IMR-90 (cell line): ENCODE data around the gene NPR3. TPM values are rescaled to one million over a fixed set of nuclear protein-coding genes. Genes with fewer than 3 reads are reported as not detected.

Experiments
- ATAC-seq: fragments of 200-7000 bp; cut with Tn5 transposase; 2 replicates; pipeline ENCODE4 v1.9.1; 2020; ENCODE audit warnings: low read depth, mild to moderate bottlenecking, moderate library complexity
- BruUV-seq: library from RNA; stranded (reverse); fragments of 400-500 nt; replicated peaks from 2 replicates; lab custom pipeline; 2021; lab: Mats Ljungman, UMichigan
- CTCF ChIA-PET: fragments of 300-600 bp; formaldehyde crosslinking; extraction: SDS; loops from one replicate; lab custom pipeline; 2021; ENCODE audit warnings: antibody characterized with exemption; lab: Yijun Ruan, JAX
- POLR2A ChIA-PET: fragments of 300-600 bp; sonication (Branson Sonifier 250); formaldehyde crosslinking; loops from one replicate; lab custom pipeline; 2022; ENCODE audit warnings: antibody characterized with exemption; ENCODE audit not compliant: unreplicated experiment; lab: Charles Lee
- DNase-seq: peaks from one replicate; pipeline ENCODE4 v3.0.0; 2013
- H2AFZ ChIP-seq: replicated peaks from 2 replicates; pipeline ENCODE3; 2013; ENCODE audit warnings: low read length, mild to moderate bottlenecking; ENCODE audit not compliant: poor library complexity
- H2AK5ac ChIP-seq: 2 replicates; pipeline ENCODE4 v1.6.1; 2013; ENCODE audit warnings: low read depth, low read length, inconsistent platforms
- H2AK9ac ChIP-seq: replicated peaks from 2 replicates; pipeline ENCODE3; 2013; ENCODE audit warnings: mild to moderate bottlenecking, low read depth, low read length, moderate library complexity; ENCODE audit not compliant: poor library complexity
- H2BK120ac ChIP-seq: 2 replicates; pipeline ENCODE4 v1.6.1; 2013; ENCODE audit warnings: low read depth, low read length, inconsistent platforms
- H2BK15ac ChIP-seq: 3 replicates; pipeline ENCODE4 v1.6.1; 2013; ENCODE audit warnings: low read depth, low read length, inconsistent platforms
- H2BK20ac ChIP-seq: 2 replicates; pipeline ENCODE4 v1.6.1; 2013; ENCODE audit warnings: low read depth, mild to moderate bottlenecking, inconsistent platforms, low read length, moderate library complexity
- H2BK5ac ChIP-seq: 2 replicates; pipeline ENCODE4 v1.6.1; 2013; ENCODE audit warnings: mild to moderate bottlenecking, low read depth, low read length, inconsistent platforms; ENCODE audit not compliant: poor library complexity, severe bottlenecking
- H3K14ac ChIP-seq: replicated peaks from 2 replicates; pipeline ENCODE4 v1.6.1; 2013; ENCODE audit warnings: low read depth, low read length, inconsistent platforms
- H3K18ac ChIP-seq: 2 replicates; pipeline ENCODE4 v1.6.1; 2013; ENCODE audit warnings: low read depth, low read length, control low read depth
- H3K23ac ChIP-seq: 2 replicates; pipeline ENCODE4 v1.6.1; 2013; ENCODE audit warnings: low read depth, low read length, inconsistent platforms
- H3K27ac ChIP-seq: 2 replicates; pipeline ENCODE4 v1.5.1; 2013; ENCODE audit warnings: mild to moderate bottlenecking, control low read depth, low read length; ENCODE audit not compliant: insufficient read depth
- H3K27me3 ChIP-seq: 2 replicates; pipeline ENCODE4 v1.6.1; 2013; ENCODE audit warnings: low read length; ENCODE audit not compliant: control insufficient read depth, insufficient read depth
- H3K36me3 ChIP-seq: 2 replicates; pipeline ENCODE4 v1.6.1; 2013; ENCODE audit warnings: low read length, mixed read lengths; ENCODE audit not compliant: control insufficient read depth, insufficient read depth
- H3K4ac ChIP-seq: 2 replicates; pipeline ENCODE4 v1.6.1; 2013; ENCODE audit warnings: low read depth, low read length, inconsistent platforms
- H3K4me1 ChIP-seq: 2 replicates; pipeline ENCODE4 v1.6.1; 2013; ENCODE audit warnings: low read length, mixed read lengths; ENCODE audit not compliant: control insufficient read depth, insufficient read depth
- H3K4me2 ChIP-seq: 2 replicates; pipeline ENCODE4 v1.6.1; 2013; ENCODE audit warnings: low read depth, mild to moderate bottlenecking, control low read depth, low read length, moderate library complexity
- H3K4me3 ChIP-seq: 2 replicates; pipeline ENCODE4 v1.5.1; 2013; ENCODE audit warnings: low read depth, mild to moderate bottlenecking, control low read depth, low read length, moderate library complexity; ENCODE audit not compliant: insufficient read depth
- H3K56ac ChIP-seq: 2 replicates; pipeline ENCODE4 v1.6.1; 2013; ENCODE audit warnings: low read length, inconsistent platforms; ENCODE audit not compliant: insufficient read depth; ENCODE audit errors: extremely low read depth
- H3K79me1 ChIP-seq, 2 experiments: 2 replicates each; pipeline ENCODE4 v1.6.1; 2013; ENCODE audit warnings: low read length in 2 of 2, inconsistent platforms in 1 of 2, low read depth in 1 of 2
- H3K9ac ChIP-seq: 2 replicates; pipeline ENCODE4 v1.6.1; 2013; ENCODE audit warnings: low read depth, low read length, control low read depth
- H3K9me1 ChIP-seq: 2 replicates; pipeline ENCODE4 v1.6.1; 2013; ENCODE audit warnings: low read length, inconsistent platforms; ENCODE audit not compliant: insufficient read depth
- H3K9me3 ChIP-seq: 2 replicates; pipeline ENCODE4 v1.6.1; 2013; ENCODE audit warnings: low read length; ENCODE audit not compliant: control insufficient read depth, insufficient read depth
- H4K20me1 ChIP-seq: 2 replicates; pipeline ENCODE4 v1.6.1; 2013; ENCODE audit warnings: low read length, inconsistent platforms; ENCODE audit not compliant: insufficient read depth
- H4K5ac ChIP-seq: 2 replicates; pipeline ENCODE4 v1.6.1; 2013; ENCODE audit warnings: mild to moderate bottlenecking, low read depth, low read length, control low read depth
- H4K8ac ChIP-seq, 2 experiments: 2 replicates each; pipeline ENCODE4 v1.6.1; 2013; ENCODE audit warnings: low read depth in 2 of 2, low read length in 2 of 2, control low read depth in 1 of 2, inconsistent platforms in 1 of 2
- H4K91ac ChIP-seq: 2 replicates; pipeline ENCODE4 v1.6.1; 2013; ENCODE audit warnings: low read depth, low read length, inconsistent platforms; ENCODE audit not compliant: insufficient read depth
- BHLHE40 ChIP-seq: fragments of 150-350 bp; IDR thresholded peaks from 2 replicates; pipeline ENCODE4 v1.6.1; 2016; ENCODE audit warnings: mild to moderate bottlenecking, low read depth, low read length
- FOS ChIP-seq: fragments of 150-350 bp; IDR thresholded peaks from 2 replicates; pipeline ENCODE4 v1.6.1; 2016; ENCODE audit warnings: low read depth, low read length
- RAD21 ChIP-seq: IDR thresholded peaks from 2 replicates; pipeline ENCODE4 v1.6.1; 2012; ENCODE audit warnings: low read length, improper control_type of control experiment
- SMC3 ChIP-seq: fragments of 150-350 bp; IDR thresholded peaks from 2 replicates; pipeline ENCODE4 v1.6.1; 2016; ENCODE audit warnings: low read depth, mild to moderate bottlenecking, antibody characterized with exemption, low read length, moderate library complexity
- WGBS, 2 experiments: methylation state at CpG; one replicate each; pipeline versions ENCODE4 v1.1.5 to v1.1.7; 2013; ENCODE audit warnings: missing lambda C conversion rate in 2 of 2; ENCODE audit not compliant: insufficient read length in 1 of 2; ENCODE audit errors: extremely low coverage in 2 of 2; 5-methylcytosine and 5-hydroxymethylcytosine counted together
- dilution Hi-C: fragments of 300-500 bp; cut with HindIII; formaldehyde crosslinking; loops from one replicate; pipeline ENCODE4 v1.14.3; 2018; ENCODE audit warnings: low sequenced_read_pairs; ENCODE audit not compliant: unreplicated experiment
- in situ Hi-C: fragments of 300-500 bp; cut with MboI; formaldehyde crosslinking; loops from 3 replicates; pipeline ENCODE4 v1.14.3; 2019; ENCODE audit warnings: low sequenced_read_pairs, inconsistent platforms, mixed read lengths
- intact Hi-C: fragments of 100-400 bp; cut with micrococcal nuclease; formaldehyde crosslinking; loops from 2 replicates; pipeline ENCODE4 v1.10.0; 2022
- polyA plus RNA-seq, 3 experiments: library from polyadenylated mRNA; depleted of rRNA; stranded (reverse); fragments of >200 nt; gene quantifications; 2 replicates each; pipeline ENCODE4 v1.2.3, GENCODE V29; 2012; ENCODE audit warnings: low replicate concordance in 1 of 3
- total RNA-seq: library from RNA; depleted of rRNA; stranded (reverse); fragments of >200 nt; gene quantifications from 2 replicates; pipeline ENCODE4 v1.2.3, GENCODE V29; 2012
- TF ChIP-seq, protein P1 (sequence below): fragments of 150-350 bp; IDR thresholded peaks from 2 replicates; pipeline ENCODE4 v1.6.1; 2016; ENCODE audit warnings: low read depth, mild to moderate bottlenecking, low read length, moderate library complexity, borderline replicate concordance
- TF ChIP-seq, protein P2 (sequence below): conservative IDR thresholded peaks from 2 replicates; pipeline ENCODE4 v1.5.1; 2012; ENCODE audit warnings: mild to moderate bottlenecking, low read depth, low read length, improper control_type of control experiment

NPR3 gene
- total and polyA plus RNA-seq, 2 of the 4 experiments (the other 2 are of a cell fraction) = 24.6 to 88.2 TPM

DNA sequence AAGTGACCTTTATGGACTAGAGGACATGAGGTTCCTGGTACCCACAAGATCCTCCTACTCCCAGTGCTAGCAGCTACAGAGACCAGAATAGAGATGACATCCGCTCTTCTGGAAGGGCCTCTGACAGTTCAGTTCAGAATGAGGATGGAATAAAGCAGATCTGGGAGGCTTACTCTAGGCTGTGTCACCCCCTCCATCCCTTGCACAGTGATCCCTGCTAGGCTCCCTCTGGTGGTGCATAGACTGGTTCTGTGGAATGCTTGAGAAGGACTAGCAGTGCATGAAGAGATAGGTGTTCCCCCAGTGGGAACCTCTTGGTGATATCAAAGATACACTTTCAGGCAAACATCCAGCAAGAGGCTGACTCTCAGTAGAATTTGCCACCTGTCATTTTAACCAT is 83.0 kb downstream of the NPR3 start:
- Histone ChIP-seq H3K79me1 (no peaks in the 10 kb centered on the region), H2AFZ (no peak overlapping the region), H4K20me1 (no peaks in the 10 kb centered on the region), H4K91ac (no peak overlapping the region; the same call in 1 of the 2 replicates), H3K23ac (no peak overlapping the region), H3K9me1 (peaks cover 10% of the 10 kb centered on the region), H2BK5ac (no peak overlapping the region), H3K4me2 (no peak overlapping the region), H4K8ac (peak overlapping the region; percentile 5 to 36; a peak in 2 of 4 replicates), H2AK9ac (no peak overlapping the region), H3K27ac (no peak overlapping the region), H3K9me3 (no peaks in the 10 kb centered on the region), H3K4ac (peak overlapping the region; percentile 58), H2BK20ac (peak overlapping the region; percentile 10; the same call in 1 of the 2 replicates), H3K14ac (no peak overlapping the region), H2BK120ac (peak overlapping the region; percentile 73; the same call in 1 of the 2 replicates), H3K9ac (no peak overlapping the region), H3K18ac (peak overlapping the region; percentile 18; the same call in 1 of the 2 replicates), H3K36me3 (peaks cover 2% of the 10 kb centered on the region), H2AK5ac (peak overlapping the region; percentile 29; the same call in 1 of the 2 replicates), H4K5ac (peak overlapping the region; percentile 25; the same call in 1 of the 2 replicates), H3K4me1 (peaks cover 11% of the 10 kb centered on the region), H3K27me3 (no peaks in the 10 kb centered on the region), H3K4me3 (no peak overlapping the region), H2BK15ac (peak overlapping the region; percentile 69; the same call in 2 of the 3 replicates), H3K56ac (no peak overlapping the region)
- peak; percentile 54 for DNase-seq
- BruUV-seq = no TSS peak
- dilution Hi-C loops (no loop called here), in situ Hi-C loops (no loop called here), intact Hi-C loops (loop anchor here (5.0 kb wide), 1 partner anchor 82 kb away; the partner anchor contains the start of gene NPR3)
- ATAC-seq = peak; percentile 77
- TF ChIP-seq SMC3 (peak; percentile 63), BHLHE40 (no peak), RAD21 (peak; percentile 55), FOS (no peak)
- TF ChIP-seq, protein P1, sequence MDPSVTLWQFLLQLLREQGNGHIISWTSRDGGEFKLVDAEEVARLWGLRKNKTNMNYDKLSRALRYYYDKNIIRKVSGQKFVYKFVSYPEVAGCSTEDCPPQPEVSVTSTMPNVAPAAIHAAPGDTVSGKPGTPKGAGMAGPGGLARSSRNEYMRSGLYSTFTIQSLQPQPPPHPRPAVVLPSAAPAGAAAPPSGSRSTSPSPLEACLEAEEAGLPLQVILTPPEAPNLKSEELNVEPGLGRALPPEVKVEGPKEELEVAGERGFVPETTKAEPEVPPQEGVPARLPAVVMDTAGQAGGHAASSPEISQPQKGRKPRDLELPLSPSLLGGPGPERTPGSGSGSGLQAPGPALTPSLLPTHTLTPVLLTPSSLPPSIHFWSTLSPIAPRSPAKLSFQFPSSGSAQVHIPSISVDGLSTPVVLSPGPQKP = no peak
- TF ChIP-seq, protein P2, sequence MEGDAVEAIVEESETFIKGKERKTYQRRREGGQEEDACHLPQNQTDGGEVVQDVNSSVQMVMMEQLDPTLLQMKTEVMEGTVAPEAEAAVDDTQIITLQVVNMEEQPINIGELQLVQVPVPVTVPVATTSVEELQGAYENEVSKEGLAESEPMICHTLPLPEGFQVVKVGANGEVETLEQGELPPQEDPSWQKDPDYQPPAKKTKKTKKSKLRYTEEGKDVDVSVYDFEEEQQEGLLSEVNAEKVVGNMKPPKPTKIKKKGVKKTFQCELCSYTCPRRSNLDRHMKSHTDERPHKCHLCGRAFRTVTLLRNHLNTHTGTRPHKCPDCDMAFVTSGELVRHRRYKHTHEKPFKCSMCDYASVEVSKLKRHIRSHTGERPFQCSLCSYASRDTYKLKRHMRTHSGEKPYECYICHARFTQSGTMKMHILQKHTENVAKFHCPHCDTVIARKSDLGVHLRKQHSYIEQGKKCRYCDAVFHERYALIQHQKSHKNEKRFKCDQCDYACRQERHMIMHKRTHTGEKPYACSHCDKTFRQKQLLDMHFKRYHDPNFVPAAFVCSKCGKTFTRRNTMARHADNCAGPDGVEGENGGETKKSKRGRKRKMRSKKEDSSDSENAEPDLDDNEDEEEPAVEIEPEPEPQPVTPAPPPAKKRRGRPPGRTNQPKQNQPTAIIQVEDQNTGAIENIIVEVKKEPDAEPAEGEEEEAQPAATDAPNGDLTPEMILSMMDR = peak; percentile 48
- ChIA-PET CTCF (no interaction called here), POLR2A (no interaction called here)
- no CpG with 5 or more reads among the region's 1 CpG for WGBS, 2 experiments
